GM12873 (cell line): ENCODE results near the gene GRAMD2B.

Experiments
- CTCF ChIP-seq: IDR thresholded peaks from 2 replicates; pipeline ENCODE4 v1.5.1; 2012; ENCODE audit warnings: low read depth, mild to moderate bottlenecking, moderate library complexity, low read length, control low read depth; ENCODE audit not compliant: insufficient read depth; ENCODE audit errors: missing control alignments

GRAMD2B gene

GRCh38 chr5:126536874-126537273 is 113.7 kb downstream of the GRAMD2B start:
- no peak for TF ChIP-seq CTCF

- TF ChIP-seq CTCF: no peak
Measured at GRCh38 chr5:126538579-126538978, 115.4 kb downstream of the GRAMD2B start.

- TF ChIP-seq CTCF: no peak
Measured at GRCh38 chr5:126540631-126541030, 117.4 kb downstream of the GRAMD2B start.

GRCh38 chr5:126542441-126542840 is 119.2 kb downstream of the GRAMD2B start:
- no peak for TF ChIP-seq CTCF

GRCh38 chr5:126543009-126543408 is 119.8 kb downstream of the GRAMD2B start:
- no peak for TF ChIP-seq CTCF

GRCh38 chr5:126543660-126544059 is 120.5 kb downstream of the GRAMD2B start:
- TF ChIP-seq CTCF: no peak
